Kidney epithelial cell (primary cell): Measurements from ENCODE around the gene CCDC136. TPM values are rescaled to one million over a fixed set of nuclear protein-coding genes. Genes with fewer than 3 reads are reported as not detected.

Experiments used
- DNase-seq: peaks from one replicate; pipeline ENCODE4 v3.0.0-alpha.2; 2010; ENCODE audit warnings: low read depth
- H3K27me3 ChIP-seq: 2 replicates; pipeline ENCODE4 v1.6.0; 2011; ENCODE audit warnings: low read length; ENCODE audit not compliant: control insufficient read depth, insufficient read depth
- H3K36me3 ChIP-seq: 2 replicates; pipeline ENCODE4 v1.5.1; 2011; ENCODE audit warnings: low read length; ENCODE audit not compliant: control insufficient read depth, insufficient read depth
- H3K4me3 ChIP-seq: 2 replicates; pipeline ENCODE4 v1.5.1; 2011; ENCODE audit warnings: low read depth, mild to moderate bottlenecking, control low read depth, low read length
- total RNA-seq: library from RNA; depleted of rRNA; stranded (reverse); fragments of >200 nt; gene quantifications from 2 replicates; pipeline ENCODE4 v1.2.3, GENCODE V29; 2015
- TF ChIP-seq, protein P1 (sequence below): IDR thresholded peaks from 2 replicates; pipeline ENCODE4 v1.5.1; 2011; ENCODE audit warnings: mild to moderate bottlenecking, moderate library complexity, low read length, control low read depth, inconsistent platforms; ENCODE audit not compliant: insufficient read depth, poor library complexity, severe bottlenecking

The CCDC136 gene
- total RNA-seq, 1 donor from 2014 or later = 7.2 TPM

DNA sequence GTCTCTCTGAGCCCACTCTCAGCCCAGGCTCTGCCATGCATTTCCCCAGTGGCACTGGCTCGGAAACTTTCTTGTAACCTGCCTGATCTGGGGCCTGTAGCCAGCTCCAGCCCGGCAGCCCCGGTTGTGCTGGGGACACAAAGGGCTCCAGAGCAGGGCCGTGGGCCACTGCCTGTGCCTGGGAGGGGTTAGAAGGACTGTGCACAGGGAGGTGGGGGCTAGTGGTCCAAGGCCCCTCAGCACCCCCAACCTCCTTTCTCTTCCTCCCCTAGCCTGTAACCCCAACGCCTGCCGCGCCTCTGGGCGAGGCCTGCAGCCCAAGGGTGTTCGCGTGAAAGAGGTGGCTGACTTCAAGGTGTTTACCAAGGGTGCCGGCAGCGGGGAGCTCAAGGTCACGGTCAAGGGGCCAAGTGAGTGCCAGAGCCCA lies 48.0 kb downstream of the CCDC136 start:
- TF ChIP-seq, protein P1, sequence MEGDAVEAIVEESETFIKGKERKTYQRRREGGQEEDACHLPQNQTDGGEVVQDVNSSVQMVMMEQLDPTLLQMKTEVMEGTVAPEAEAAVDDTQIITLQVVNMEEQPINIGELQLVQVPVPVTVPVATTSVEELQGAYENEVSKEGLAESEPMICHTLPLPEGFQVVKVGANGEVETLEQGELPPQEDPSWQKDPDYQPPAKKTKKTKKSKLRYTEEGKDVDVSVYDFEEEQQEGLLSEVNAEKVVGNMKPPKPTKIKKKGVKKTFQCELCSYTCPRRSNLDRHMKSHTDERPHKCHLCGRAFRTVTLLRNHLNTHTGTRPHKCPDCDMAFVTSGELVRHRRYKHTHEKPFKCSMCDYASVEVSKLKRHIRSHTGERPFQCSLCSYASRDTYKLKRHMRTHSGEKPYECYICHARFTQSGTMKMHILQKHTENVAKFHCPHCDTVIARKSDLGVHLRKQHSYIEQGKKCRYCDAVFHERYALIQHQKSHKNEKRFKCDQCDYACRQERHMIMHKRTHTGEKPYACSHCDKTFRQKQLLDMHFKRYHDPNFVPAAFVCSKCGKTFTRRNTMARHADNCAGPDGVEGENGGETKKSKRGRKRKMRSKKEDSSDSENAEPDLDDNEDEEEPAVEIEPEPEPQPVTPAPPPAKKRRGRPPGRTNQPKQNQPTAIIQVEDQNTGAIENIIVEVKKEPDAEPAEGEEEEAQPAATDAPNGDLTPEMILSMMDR = no peak
- Histone ChIP-seq H3K4me3 (no peak overlapping the region), H3K36me3 (peaks cover 11% of the 10 kb centered on the region), H3K27me3 (no peaks in the 10 kb centered on the region)
- no peak for DNase-seq

DNA sequence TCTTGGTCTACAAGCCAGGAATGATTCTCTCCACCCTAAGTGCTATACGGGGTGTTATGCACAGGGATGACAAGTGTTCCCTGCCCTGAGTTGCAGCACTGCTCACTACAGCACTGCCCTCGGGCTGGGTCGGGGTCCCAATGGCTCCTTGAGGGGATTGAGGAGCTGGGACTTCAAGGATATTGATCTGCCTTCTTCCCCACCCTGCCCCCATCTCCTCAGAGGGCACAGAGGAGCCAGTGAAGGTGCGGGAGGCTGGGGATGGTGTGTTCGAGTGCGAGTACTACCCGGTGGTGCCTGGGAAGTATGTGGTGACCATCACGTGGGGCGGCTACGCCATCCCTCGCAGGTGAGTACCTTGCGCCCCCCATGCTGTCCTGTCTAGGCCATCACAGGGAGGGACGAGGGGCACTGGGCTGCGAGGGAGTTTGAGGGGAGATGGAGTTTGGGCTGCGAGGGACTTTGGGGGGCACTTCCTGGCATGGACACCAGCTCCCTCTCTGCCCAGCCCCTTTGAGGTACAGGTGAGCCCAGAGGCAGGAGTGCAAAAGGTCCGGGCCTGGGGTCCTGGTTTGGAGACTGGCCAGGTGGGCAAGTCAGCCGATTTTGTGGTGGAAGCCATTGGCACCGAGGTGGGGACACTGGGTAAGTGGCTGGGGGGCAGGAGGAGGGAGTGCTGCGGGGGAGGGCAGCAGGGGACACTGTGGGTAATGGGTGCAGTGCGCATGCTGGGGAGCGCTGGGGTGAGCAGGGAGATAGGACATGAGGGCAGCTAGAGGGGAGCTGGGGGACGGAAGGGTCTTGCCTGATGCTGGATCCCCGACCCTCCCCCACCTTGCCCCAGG lies 48.8 kb downstream of the CCDC136 start:
- peaks cover 11% of the 10 kb centered on the region for H3K36me3 ChIP-seq
- no peak for DNase-seq
- no peak overlapping the region for H3K4me3 ChIP-seq
- H3K27me3 ChIP-seq = no peaks in the 10 kb centered on the region
- TF ChIP-seq, protein P1 = no peak

DNA sequence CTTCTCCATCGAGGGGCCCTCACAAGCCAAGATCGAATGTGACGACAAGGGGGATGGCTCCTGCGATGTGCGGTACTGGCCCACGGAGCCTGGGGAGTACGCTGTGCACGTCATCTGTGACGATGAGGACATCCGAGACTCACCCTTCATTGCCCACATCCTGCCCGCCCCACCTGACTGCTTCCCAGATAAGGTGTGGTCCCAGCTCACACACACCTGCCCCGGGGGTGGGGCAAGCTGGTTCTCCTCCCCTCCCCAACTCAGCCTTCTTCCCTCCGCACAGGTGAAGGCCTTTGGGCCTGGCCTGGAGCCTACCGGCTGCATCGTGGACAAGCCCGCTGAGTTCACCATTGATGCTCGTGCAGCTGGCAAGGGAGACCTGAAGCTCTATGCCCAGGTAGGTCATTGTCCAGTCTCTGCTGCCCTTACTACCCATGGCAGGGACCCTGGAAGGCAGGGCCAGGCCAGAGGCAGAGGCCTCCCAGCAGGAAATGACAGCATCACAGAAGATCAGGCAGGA lies 49.5 kb downstream of the CCDC136 start:
- no peak for DNase-seq
- no peak overlapping the region for H3K4me3 ChIP-seq
- H3K27me3 ChIP-seq = no peaks in the 10 kb centered on the region
- TF ChIP-seq, protein P1 = no peak
- peaks cover 12% of the 10 kb centered on the region for H3K36me3 ChIP-seq

DNA sequence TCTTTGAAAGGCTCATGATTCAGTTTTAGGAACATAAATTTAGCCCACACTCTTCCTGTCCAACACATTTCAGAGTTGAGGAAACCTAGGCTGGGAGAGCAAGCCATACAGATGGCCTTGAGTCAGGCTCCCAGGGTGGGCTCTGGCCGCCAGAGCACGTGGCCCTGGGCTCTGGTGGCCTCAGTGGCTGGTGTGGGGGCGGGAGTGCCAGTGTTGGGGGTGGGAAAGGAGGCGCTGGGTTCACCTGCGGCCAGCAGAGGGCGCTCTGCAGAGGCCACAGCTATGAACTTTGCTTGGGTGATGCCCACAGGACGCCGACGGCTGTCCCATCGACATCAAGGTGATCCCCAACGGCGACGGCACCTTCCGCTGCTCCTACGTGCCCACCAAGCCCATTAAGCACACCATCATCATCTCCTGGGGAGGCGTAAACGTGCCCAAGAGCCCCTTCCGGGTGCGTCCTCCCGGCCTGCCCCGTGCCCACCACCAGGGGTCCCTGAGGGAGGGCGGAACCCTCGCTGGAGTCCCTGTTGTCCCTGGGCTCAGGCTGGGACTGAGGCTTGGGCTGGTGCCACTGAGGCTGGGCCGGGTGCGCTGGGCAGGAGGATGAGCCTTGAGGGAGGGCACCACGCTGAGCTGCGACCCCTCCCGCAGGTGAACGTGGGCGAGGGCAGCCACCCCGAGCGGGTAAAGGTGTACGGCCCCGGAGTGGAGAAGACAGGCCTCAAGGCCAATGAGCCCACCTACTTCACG lies 50.3 kb downstream of the CCDC136 start:
- peaks cover 12% of the 10 kb centered on the region for H3K36me3 ChIP-seq
- TF ChIP-seq, protein P1 = peak; percentile 84
- H3K4me3 ChIP-seq = no peak overlapping the region
- no peaks in the 10 kb centered on the region for H3K27me3 ChIP-seq
- no peak for DNase-seq

DNA sequence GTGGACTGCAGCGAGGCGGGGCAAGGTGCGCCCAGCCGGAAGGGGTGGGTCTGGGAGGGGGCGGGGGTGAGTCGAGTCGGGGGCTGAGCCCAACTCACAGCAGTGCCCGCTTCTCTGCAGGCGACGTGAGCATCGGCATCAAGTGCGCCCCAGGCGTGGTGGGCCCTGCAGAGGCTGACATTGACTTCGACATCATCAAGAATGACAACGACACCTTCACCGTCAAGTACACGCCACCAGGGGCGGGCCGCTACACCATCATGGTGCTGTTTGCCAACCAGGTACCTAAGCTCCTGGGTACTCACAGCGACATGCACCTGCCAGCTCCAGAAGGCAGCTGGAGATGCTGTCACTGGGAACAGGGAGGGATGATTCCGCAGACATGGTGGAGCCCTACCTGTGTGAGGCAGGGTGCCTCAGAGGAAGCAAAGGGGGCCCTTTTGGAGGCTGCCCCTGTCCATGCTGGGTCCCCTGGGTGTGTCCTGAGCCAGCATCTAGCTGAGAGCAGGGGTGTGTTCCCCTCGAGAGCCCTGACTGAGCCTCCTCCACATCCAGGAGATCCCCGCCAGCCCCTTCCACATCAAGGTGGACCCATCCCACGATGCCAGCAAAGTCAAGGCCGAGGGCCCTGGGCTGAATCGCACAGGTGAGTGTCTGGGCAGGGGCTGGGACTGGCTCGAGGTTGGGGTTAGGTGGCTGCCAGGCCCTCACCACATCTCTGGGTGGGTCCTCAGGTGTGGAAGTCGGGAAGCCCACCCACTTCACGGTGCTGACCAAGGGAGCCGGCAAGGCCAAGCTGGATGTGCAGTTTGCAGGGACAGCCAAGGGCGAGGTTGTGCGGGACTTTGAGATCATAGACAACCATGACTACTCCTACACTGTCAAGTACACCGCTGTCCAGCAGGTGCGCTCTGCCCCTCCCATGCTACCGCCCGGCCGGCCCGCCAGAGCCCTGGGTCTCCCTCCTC lies 51.2 kb downstream of the CCDC136 start:
- no peak overlapping the region for H3K4me3 ChIP-seq
- TF ChIP-seq, protein P1 = no peak
- peaks cover 11% of the 10 kb centered on the region for H3K36me3 ChIP-seq
- no peak for DNase-seq
- H3K27me3 ChIP-seq = no peaks in the 10 kb centered on the region
